Liver (tissue), 9 donors: ENCODE measurements around the gene RBM48. TPM values are rescaled to one million over a fixed set of nuclear protein-coding genes. Genes with fewer than 3 reads are reported as not detected.

Experiments
- DNase-seq: peaks from one replicate; pipeline ENCODE4 v3.0.0-alpha.2; 2017; ENCODE audit warnings: low spot score
- H3K27ac ChIP-seq, 2 donors: one replicate each; pipeline ENCODE4 v1.7.0; 2013; ENCODE audit warnings: inconsistent platforms in 2 of 2, low read length in 2 of 2, control low read depth in 1 of 2, low read depth in 1 of 2, mild to moderate bottlenecking in 1 of 2
- H3K27me3 ChIP-seq, 4 donors: one replicate each; pipeline versions ENCODE4 v1.6.1 to v1.7.0; 2013; ENCODE audit warnings: low read length in 3 of 4, inconsistent platforms in 1 of 4, mild to moderate bottlenecking in 1 of 4, moderate library complexity in 1 of 4; ENCODE audit not compliant: control insufficient read depth in 4 of 4, insufficient read depth in 4 of 4
- H3K36me3 ChIP-seq, 4 donors: one replicate each; pipeline versions ENCODE4 v1.6.1 to v1.7.0; 2013; ENCODE audit warnings: low read length in 3 of 4, mild to moderate bottlenecking in 3 of 4, low read depth in 1 of 4, moderate library complexity in 1 of 4; ENCODE audit not compliant: control insufficient read depth in 4 of 4, insufficient read depth in 3 of 4
- H3K4me1 ChIP-seq, 4 donors: one replicate each; pipeline versions ENCODE4 v1.6.1 to v1.7.0; 2013; ENCODE audit warnings: low read length in 3 of 4, mild to moderate bottlenecking in 3 of 4, moderate library complexity in 1 of 4; ENCODE audit not compliant: control insufficient read depth in 4 of 4, insufficient read depth in 4 of 4
- H3K4me3 ChIP-seq, 3 donors: one replicate each; pipeline versions ENCODE4 v1.6.1 to v1.7.0; 2013; ENCODE audit warnings: low read length in 3 of 3, control low read depth in 1 of 3, low read depth in 1 of 3, mild to moderate bottlenecking in 1 of 3
- H3K9ac ChIP-seq, 2 donors: one replicate each; pipeline ENCODE4 v1.7.0; 2013; ENCODE audit warnings: low read length in 2 of 2, mild to moderate bottlenecking in 2 of 2, moderate library complexity in 2 of 2, control low read depth in 1 of 2, low read depth in 1 of 2
- H3K9me3 ChIP-seq, 4 donors: one replicate each; pipeline versions ENCODE4 v1.6.1 to v1.7.0; 2013; ENCODE audit warnings: low read length in 3 of 4; ENCODE audit not compliant: control insufficient read depth in 4 of 4
- ATF3 ChIP-seq: IDR thresholded peaks from 2 replicates; pipeline ENCODE4 v1.6.1; 2016; ENCODE audit warnings: antibody characterized with exemption
- EGR1 ChIP-seq, 2 donors: IDR thresholded peaks; 2 replicates each; pipeline ENCODE4 v1.6.1; 2016 to 2018; ENCODE audit warnings: antibody characterized with exemption in 2 of 2, low read depth in 2 of 2
- FOXA2 ChIP-seq: IDR thresholded peaks from 2 replicates; pipeline ENCODE4 v1.6.1; 2016; ENCODE audit warnings: antibody characterized with exemption
- GABPA ChIP-seq, 2 donors: IDR thresholded peaks in 1 of 2; conservative IDR thresholded peaks in 1 of 2; 2 replicates each; pipeline ENCODE4 v1.6.1; 2016; ENCODE audit warnings: antibody characterized with exemption in 2 of 2, mild to moderate bottlenecking in 1 of 2, moderate library complexity in 1 of 2
- HNF4A ChIP-seq, 2 donors: conservative IDR thresholded peaks; 2 replicates each; pipeline ENCODE4 v1.6.1; 2016; ENCODE audit warnings: antibody characterized with exemption in 2 of 2, mild to moderate bottlenecking in 2 of 2
- HNF4G ChIP-seq: IDR thresholded peaks from 2 replicates; pipeline ENCODE4 v1.6.1; 2016; ENCODE audit warnings: antibody characterized with exemption
- JUND ChIP-seq, 2 donors: IDR thresholded peaks; 2 replicates each; pipeline ENCODE4 v1.6.1; 2016; ENCODE audit warnings: antibody characterized with exemption in 2 of 2
- MAX ChIP-seq: IDR thresholded peaks from 2 replicates; pipeline ENCODE4 v1.6.1; 2016; ENCODE audit warnings: antibody characterized with exemption
- NR2F2 ChIP-seq: IDR thresholded peaks from 2 replicates; pipeline ENCODE4 v1.6.1; 2016; ENCODE audit warnings: antibody characterized with exemption
- RAD21 ChIP-seq, 2 donors: IDR thresholded peaks; 2 replicates each; pipeline ENCODE4 v1.6.1; 2016; ENCODE audit warnings: antibody characterized with exemption in 2 of 2, mild to moderate bottlenecking in 2 of 2
- REST ChIP-seq: IDR thresholded peaks from 2 replicates; pipeline ENCODE4 v1.6.1; 2016; ENCODE audit warnings: antibody characterized with exemption, mild to moderate bottlenecking
- RXRA ChIP-seq, 2 donors: IDR thresholded peaks; 2 replicates each; pipeline ENCODE4 v1.6.1; 2017 to 2018; ENCODE audit warnings: antibody characterized with exemption in 2 of 2, mild to moderate bottlenecking in 1 of 2
- SP1 ChIP-seq: IDR thresholded peaks from 2 replicates; pipeline ENCODE4 v1.6.1; 2018; ENCODE audit warnings: antibody characterized with exemption, mild to moderate bottlenecking
- TAF1 ChIP-seq: conservative IDR thresholded peaks from 2 replicates; pipeline ENCODE4 v1.6.1; 2016; ENCODE audit warnings: antibody characterized with exemption, mild to moderate bottlenecking
- YY1 ChIP-seq: IDR thresholded peaks from 2 replicates; pipeline ENCODE4 v1.6.1; 2016; ENCODE audit warnings: antibody characterized with exemption, mild to moderate bottlenecking
- WGBS: extraction: QIAGEN DNeasy Blood & Tissue Kit; methylation state at CpG from one replicate; pipeline ENCODE4 v1.1.7; 2013; 5-methylcytosine and 5-hydroxymethylcytosine counted together
- polyA plus RNA-seq, 2 donors: library from polyadenylated mRNA; stranded (reverse) in 1 of 2; unstranded in 1 of 2; fragments of 200-250 nt in 1 of 2; fragments of >200 nt in 1 of 2; fragmentation: Nextera tagmentation in 1 of 2; extraction: Ambion mirVana in 1 of 2; gene quantifications; one replicate each; pipeline versions ENCODE4 v1.2.1 to v1.2.3, GENCODE V29; 2013 to 2015
- total RNA-seq, 2 donors: library from RNA; depleted of rRNA; stranded (reverse); fragments of >200 nt; gene quantifications; one replicate each; pipeline ENCODE4 v1.2.3, GENCODE V29; 2014
- TF ChIP-seq, protein P1 (sequence below): fragments of 150-350 bp; IDR thresholded peaks from 2 replicates; pipeline ENCODE4 v1.5.1; 2017; ENCODE audit warnings: improper control_type of control experiment, low read depth, low read length; ENCODE audit not compliant: missing input control
- donor health status: healthy.
- donor health status: healthy.
- donor health status: healthy.
- donor health status: healthy.
- donor health status: healthy.

The RBM48 gene
- total and polyA plus RNA-seq, 4 donors, result 3.3 to 9.7 (median 6.8) TPM

DNA sequence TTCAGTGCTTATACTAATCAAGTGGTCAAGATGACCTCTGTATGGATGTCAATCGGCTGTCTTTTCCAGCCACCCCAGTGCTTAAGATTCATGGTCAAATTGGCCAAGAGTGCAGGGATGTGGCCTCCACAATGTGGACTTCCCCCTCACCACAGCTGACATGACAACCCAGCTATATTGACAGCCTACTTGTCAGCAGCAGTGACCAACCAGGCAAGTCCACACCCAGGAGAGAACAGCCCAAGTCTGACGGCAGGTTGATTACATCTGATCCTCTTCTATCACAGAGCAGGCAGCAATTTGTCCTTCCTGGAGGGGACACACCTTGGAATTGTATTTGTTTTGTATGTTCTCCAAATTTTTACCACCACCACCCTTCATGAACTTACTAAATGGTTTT lies 42.6 kb upstream of the RBM48 start:
- Histone ChIP-seq H3K4me3 (no peak overlapping the region), H3K4me1 (no peaks in the 10 kb centered on the region), H3K27me3 (no peaks in the 10 kb centered on the region), H3K27ac (no peak overlapping the region), H3K36me3 (peaks cover 5 to 25% (median 22%) of the 10 kb centered on the region in 4 donors), H3K9ac (no peak overlapping the region), H3K9me3 (no peaks in the 10 kb centered on the region)
- no peak for DNase-seq
- 89% methylated on average over 2 of the region's 2 CpGs for WGBS
- TF ChIP-seq RAD21 (IDR thresholded peaks at IDR 0.05) (no peak), HNF4A (conservative IDR thresholded peaks at IDR 0.05) (no peak), REST (no peak), GABPA (IDR thresholded peaks at IDR 0.05 in 1 of 2, conservative IDR thresholded peaks at IDR 0.05 in 1 of 2) (no peak), MAX (no peak), YY1 (no peak), TAF1 (no peak), JUND (IDR thresholded peaks at IDR 0.05) (no peak), NR2F2 (no peak), EGR1 (IDR thresholded peaks at IDR 0.05; ENCODE audit: low read depth in 2 of 2) (no peak), SP1 (no peak), HNF4G (no peak), ATF3 (no peak)
- TF ChIP-seq, protein P1, sequence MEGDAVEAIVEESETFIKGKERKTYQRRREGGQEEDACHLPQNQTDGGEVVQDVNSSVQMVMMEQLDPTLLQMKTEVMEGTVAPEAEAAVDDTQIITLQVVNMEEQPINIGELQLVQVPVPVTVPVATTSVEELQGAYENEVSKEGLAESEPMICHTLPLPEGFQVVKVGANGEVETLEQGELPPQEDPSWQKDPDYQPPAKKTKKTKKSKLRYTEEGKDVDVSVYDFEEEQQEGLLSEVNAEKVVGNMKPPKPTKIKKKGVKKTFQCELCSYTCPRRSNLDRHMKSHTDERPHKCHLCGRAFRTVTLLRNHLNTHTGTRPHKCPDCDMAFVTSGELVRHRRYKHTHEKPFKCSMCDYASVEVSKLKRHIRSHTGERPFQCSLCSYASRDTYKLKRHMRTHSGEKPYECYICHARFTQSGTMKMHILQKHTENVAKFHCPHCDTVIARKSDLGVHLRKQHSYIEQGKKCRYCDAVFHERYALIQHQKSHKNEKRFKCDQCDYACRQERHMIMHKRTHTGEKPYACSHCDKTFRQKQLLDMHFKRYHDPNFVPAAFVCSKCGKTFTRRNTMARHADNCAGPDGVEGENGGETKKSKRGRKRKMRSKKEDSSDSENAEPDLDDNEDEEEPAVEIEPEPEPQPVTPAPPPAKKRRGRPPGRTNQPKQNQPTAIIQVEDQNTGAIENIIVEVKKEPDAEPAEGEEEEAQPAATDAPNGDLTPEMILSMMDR, result no peak

DNA sequence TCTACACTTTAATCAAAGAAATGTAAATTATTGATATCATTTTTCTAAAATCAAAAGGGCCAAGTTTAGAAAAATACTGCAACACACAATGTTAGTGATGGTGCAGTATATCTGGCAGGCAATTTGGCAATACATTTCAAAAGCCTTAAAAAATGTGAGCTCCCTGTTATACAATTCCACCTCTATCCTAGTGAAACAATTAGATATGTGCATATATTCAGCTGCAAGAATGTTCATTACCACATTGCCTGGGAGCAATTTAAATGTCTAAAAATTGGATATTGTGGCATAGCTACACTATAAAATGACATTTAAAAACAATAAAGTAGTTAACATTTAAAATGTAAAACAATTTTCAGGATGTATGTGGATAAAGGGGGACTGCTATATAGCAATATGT lies 40.8 kb upstream of the RBM48 start:
- Histone ChIP-seq H3K4me1 (no peaks in the 10 kb centered on the region), H3K27me3 (no peaks in the 10 kb centered on the region), H3K9me3 (no peaks in the 10 kb centered on the region), H3K9ac (no peak overlapping the region), H3K4me3 (no peak overlapping the region), H3K36me3 (peaks cover 7 to 36% (median 28%) of the 10 kb centered on the region in 4 donors), H3K27ac (no peak overlapping the region)
- DNase-seq, result no peak
- TF ChIP-seq MAX, result no peak
- TF ChIP-seq SP1, result no peak
- TF ChIP-seq RXRA (IDR thresholded peaks at IDR 0.05), result no peak
- TF ChIP-seq FOXA2, result no peak
- no peak for TF ChIP-seq TAF1
